SIG-M5 treated with dmso at 0.1 percent for 504 hours (cell line): ENCODE results near the gene ADD3.
"Not testable (repeated sequence)": the region's sequence is repeated elsewhere in the genome, so short reads cannot be mapped to it uniquely, and the experiment has no call there.

Experiments used
- DNase-seq: peaks from one replicate; lab custom pipeline; 2025; ENCODE audit not compliant: unreplicated experiment; lab: John Stamatoyannopoulos, UW

The ADD3 gene

DNA sequence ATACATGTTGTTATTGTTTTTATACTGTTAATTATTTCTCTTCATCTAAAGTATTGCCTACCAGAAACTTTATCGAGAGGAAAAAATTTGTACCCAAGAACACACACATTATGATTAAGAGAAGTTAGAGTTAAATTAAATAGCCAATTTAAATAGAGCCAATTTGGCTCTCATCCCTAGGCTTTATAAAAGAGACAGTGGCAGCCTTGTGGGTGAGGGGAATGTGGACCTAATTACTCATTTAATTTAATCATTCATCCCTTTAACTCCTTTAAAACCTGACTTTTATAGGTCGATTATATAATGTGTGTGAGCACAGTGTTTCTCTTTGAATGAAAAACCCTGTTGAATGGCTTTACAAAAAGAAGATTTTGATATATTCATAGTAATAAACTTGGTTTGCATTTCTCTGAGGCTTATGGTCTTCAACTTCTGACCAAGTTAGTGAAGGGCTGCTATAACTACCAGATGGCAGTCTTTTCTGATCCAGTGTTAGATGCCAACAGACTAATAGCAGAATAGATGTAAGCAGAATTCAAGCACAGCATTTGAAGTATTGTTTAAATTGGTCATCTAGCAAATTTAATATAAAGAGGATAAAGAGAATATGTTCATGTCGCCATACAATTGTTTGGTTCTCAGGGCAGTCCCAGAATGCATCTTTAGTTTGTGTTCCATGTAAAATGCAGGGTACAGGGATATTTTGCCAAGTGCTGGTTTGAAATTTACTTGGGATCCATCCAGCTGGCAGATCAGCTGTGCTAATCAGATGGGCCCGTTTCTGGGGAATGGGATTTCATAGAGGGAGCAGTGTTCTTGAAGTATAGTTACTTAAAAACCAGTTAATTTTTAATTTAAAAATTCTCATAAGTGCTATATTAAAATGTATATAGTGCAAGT, 25.3 kb downstream of the ADD3 start:
- DNase-seq, result no peak

GRCh38 chr10:110033701-110034235, 26.0 kb downstream of the ADD3 start:
- no peak for DNase-seq

- no peak for DNase-seq
Observed at GRCh38 chr10:110034596-110034995, 26.8 kb downstream of the ADD3 start.

DNA sequence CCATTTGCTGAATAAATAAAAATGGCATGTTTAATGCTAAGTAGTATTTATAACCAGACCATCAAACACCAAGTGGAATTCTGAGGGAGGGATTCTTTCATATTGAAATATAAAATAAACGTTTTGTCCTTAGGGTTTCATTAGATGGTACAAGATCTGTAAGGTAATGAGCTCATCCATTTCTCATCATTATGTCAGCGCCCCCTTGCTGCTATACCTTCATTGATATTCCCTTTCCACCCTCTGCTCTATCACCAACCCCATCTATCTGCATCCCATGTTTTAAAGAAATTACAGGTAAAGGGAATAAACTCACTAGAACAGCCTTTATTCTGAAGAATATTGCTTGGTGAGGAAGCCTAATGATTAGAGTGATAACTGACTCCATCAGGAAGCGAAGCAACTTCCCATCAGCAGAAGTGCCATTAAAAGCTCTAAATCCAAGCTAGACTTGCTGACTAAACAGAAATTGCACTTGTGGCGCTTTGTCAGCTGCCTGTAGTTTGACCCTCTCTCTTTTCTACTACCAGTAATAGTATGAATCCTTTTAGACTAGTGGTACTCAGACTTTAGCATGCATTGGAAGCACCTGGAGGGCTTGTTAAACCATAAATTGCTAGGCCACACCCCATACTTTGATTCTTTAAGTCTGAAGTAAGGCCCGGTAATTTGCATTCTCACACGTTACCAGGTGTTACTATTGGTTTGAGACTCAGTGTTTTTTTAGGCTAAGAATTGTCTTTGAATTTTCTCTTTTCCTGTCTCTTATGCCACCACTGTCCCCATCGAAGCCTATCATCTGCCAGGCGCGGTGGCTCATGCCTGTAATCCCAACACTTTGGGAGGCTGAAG, 27.5 kb downstream of the ADD3 start:
- no peak for DNase-seq

DNA sequence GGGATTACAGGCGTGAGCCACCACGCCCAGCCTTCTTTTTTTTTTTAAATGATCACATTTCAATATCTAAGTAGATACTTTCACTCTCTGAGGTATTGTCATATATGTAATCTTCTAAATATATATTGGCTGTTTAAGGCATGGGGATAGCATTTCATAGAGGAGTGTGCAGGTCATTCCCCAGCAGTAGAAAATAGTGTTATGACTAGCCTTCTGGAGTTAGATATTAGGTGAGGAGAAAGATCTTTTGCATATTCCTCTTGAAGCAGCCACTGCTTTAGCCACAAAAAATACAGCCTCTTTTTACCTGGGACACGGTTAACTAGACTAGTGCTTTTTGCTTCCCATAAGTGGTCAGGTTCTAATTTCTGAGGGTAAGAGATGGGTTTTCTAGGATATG, 28.9 kb downstream of the ADD3 start:
- no peak for DNase-seq

DNA sequence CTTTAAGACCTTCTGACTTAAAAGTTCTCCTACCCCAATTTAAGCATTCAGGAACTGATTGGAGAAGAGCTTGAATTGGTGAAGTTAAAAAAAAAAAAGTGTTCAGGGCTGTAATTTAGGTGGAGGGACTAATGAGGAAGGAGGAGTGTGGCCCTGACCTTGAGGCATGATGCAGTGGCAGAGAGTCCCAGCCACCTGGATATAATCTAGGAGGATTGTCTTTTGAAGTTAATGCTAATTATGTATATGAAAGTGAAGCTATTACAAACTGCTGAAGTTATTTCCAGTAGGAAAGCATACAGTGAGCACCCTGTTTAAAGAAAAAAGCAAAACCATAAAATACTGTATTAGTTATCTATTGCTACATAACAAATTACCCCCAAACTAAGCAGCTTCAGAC, 31.5 kb downstream of the ADD3 start:
- no peak for DNase-seq

GRCh38 chr10:110040108-110040507, 32.3 kb downstream of the ADD3 start:
- no peak for DNase-seq

DNA sequence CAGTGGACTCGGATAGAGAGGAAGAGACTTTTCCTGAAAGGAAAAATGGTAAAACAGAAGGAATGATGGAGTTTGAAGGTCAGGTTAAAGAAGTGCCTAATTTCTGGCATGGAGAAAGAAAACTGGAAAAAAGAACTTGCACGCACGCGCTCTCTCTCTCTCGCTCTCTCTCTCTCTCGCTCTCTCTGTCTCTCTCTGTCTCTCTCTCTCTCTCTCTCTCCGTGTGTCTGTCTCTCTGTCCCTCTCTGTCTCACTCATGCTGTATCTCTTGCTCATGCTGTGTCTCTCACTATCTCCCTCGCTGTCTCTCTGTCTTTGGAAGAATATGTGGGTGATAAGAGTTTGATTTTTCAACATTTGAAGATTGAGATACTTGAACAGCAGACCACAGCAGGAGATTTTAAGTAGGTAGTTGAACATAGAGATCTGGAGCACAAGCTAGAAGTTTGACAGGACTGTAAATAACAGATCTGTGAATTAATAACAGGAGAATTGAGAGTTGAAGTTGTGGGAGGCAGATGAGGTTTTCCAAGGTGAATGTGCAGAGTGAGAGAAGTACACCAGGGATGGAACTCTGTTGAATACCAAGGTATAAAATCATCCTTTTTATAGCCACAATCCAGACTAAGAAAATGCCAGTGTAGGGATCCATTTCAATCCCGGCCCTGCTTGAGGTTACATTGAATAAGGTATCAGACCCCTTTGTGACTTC, 33.1 kb downstream of the ADD3 start:
- DNase-seq, result no peak

DNA sequence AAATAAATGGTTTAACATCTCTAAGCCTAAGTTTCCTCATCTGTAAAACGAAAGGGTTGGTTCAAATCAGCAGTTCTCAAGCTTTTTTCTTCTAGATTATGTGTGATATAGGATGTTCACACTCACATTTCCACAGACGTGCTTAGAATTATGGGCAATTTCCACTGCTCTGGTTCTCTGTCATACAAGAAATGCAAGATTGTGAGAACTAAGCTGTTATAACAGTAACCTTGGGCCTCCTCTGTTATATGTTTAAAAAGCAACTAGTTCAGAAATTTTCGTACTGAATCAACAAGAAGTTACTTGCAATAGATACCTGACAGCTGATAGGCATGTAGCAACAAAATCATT, 33.7 kb downstream of the ADD3 start:
- no peak for DNase-seq

DNA sequence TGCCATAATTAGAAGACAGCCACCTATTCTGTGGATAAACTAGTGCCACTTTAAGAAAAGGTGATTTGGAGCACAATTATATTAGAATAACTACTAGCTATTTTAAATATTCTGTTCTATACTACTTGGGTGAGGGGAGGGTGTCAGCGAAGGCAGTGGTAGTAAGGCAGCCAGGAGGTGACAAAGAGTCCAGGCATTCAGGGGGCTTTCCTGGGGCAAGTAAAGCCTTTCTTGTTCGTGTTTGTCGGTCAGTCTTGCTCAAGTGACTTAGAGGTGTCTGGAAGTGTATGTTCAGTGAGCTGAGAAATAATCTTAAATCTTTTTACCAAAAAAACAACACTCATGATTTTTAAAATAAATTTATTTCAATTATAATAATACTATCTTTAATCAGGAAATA, 34.4 kb downstream of the ADD3 start:
- DNase-seq, result no peak

DNA sequence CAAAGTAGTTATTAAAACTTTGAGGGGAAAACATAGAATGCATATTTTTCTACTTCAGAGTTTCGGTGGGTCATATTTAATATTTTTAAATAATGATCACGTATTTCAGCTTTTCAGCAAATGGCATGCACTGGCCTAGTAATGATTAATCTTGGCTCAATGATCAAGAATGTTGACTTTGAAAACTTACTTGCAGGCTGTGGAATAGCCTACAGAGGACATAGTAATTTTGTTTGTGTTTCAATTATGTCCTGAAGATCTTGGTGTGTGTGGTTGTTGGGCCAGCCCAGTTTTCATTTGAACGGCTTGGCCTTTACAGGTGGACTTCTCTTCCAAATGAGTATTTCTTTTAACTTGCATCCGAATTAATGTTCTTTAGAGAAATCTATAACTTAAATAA, 35.1 kb downstream of the ADD3 start:
- no peak for DNase-seq

DNA sequence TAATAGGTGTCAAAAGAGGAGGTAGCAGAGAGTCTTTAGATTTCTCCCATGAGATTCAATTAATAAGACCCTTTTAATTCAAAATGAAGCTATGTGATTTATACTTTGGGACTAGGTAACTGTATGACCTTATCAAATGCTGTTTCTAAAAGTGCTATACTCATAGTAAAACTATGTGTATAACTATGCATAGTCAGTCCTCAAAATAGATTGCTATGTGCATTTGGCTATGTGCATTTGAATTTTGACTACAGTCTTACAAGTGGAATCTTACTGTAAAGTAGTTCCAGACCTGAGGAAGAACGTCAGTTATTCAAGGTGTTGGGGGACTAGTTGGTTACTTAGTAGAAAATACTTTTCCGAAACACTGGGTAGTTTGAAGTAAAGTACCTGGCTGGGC, 36.9 kb downstream of the ADD3 start:
- DNase-seq, result no peak

- no peak for DNase-seq
Observed at GRCh38 chr10:110045772-110046171, 38.0 kb downstream of the ADD3 start.

DNA sequence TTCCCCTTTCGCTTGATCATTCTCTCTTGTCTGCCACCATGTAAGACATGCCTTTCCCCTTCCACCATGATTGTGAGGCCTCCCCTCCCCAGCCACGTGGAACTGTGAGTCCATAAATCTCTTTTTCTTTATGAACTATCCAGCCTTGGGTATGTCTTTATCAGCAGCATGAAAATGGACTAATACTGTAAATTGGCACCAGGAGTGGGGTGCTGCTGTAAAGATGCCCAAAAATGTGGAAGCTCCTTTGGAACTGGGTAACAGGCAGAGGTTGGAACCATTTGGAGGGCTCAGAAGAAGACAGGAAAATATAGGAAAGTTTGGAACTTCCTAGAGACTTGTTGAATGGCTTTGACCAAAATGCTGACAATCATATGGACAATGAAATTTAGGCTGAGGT, 40.4 kb downstream of the ADD3 start:
- DNase-seq, result not testable (repeated sequence)

DNA sequence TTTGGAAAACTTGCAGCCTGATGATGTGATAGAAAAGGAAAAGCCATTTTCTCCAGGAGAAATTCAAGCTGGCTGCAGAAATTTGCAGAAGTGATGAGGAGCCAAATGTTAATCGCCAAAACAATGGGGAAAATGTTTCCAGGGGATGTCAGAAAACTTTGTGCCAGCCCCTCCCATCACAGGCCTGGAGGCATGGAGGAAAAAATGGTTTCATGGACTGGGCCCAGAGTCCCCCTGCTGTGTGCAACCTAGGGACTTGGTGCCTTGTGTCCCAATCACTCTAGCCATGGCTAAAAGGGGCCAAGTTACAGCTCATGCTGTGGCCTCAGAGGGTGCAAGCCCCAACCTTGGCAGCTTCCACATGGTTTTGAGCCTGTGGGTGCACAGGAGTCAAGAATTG, 41.0 kb downstream of the ADD3 start:
- no peak for DNase-seq

DNA sequence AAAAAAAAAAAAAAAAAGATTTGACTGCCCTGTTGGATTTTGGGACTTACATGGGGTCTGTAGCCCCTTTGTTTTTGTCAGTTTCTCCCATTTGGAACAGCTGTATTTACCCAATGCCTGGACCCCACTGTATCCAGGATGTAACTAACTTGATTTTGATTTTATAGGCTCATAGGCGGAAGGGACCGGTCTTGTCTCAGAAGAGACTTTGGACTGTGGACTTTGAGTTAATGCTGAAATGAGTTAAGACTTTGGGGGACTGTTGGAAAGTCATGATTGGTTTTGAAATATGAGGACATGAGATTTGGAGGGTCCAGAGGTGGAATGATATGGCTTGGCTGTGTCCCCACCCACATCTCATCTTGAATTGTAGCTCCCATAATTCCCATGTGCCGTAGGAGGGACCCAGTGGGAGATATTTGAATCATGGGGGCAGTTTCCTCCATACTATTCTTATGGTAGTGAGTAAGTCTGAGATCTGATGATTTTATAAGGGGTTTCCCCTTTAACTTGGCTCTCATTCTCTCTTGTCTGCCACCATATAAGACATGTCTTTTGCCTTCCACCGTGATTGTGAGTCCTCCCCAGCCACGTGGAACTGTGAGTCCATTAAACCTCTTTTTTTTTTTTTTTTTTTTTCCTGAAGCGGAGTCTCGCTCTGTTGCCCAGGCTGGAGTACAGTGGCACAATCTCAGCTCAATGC, 42.3 kb downstream of the ADD3 start:
- not testable (repeated sequence) for DNase-seq

GRCh38 chr10:110051487-110051886, 43.7 kb downstream of the ADD3 start:
- DNase-seq, result no peak

DNA sequence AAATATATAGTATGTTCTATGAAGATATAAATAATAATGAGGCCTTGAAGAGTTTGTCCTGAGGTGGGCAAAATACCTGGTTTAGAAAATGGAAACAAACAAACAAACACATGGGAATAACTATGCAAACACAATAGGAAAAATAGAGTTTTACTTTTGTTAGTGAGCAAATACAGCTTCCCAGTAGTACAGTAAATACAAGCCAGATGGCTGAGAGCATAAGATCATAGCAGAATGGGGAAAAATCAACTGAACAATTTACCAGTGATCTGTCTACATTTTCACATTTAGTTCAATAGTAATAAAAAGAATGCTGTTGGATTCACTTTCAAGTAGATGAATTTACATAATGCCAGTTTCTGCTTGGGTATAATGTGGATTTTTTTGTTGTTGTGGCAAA, 45.1 kb downstream of the ADD3 start:
- no peak for DNase-seq

DNA sequence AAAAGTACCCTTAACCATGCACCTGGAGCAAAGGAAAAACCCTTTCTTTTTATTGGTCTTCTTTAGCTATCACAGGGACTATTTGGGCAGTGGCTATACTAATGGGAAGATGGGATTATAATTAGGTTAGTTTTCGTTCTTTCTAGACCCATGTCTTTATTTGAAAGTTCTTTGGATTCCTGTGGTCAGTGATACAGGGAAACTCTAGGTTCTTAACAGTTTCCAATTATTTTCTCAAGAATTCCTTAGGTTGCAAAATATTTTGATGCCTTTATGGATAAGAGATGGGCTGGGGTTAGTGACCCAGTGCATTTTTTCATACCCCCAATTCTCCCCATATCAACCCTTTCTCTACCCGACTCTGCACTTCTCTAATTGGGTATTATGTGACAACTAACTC, 49.0 kb downstream of the ADD3 start:
- no peak for DNase-seq

DNA sequence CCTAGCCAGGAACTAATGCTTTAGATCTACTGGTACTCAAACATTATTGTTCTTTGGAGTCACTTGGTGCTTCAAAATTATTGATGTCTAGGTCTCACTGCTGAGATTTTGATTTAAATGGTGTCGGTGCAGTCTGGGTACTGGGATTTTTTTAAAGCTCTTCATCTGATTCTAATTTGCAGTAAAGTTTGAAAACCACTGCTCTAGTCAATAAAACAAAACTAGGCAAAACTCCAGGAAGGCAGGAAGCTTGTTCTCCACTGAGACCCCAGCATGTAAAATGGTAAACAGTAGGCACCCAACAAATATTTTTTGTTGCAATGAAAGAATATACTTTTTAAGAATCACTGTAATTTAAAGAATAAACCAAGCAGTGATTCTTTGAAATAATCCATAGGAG, 49.7 kb downstream of the ADD3 start:
- no peak for DNase-seq

DNA sequence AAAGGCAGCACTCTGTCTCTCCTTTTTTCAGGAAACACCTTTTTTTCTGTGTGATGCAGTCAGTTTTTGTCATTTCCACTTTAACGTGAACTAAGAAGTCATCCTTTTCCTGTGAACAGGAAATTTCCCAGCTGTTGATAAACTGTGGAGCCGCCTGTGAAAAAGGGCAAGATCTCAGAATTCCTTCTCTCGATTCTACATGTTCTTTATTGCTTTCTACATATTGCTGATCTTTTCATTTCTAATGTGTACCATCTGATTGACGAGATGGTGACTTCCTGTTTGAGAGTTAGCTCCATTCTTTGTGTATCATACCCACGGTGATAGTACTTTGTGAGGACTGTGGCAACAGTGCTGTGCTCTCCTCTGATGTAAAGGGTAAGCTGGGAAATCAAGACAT, 50.4 kb downstream of the ADD3 start:
- DNase-seq, result no peak
